ENCODE measurements around the gene TRIM60. TPM values are rescaled to one million over a fixed set of nuclear protein-coding genes. Genes with fewer than 3 reads are reported as not detected.
"Not testable (repeated sequence)": the region's sequence is repeated elsewhere in the genome, so short reads cannot be mapped to it uniquely, and the experiment has no call there.

Gene TRIM60
- total RNA-seq, 2 donors from 2014 or later, result not detected

DNA sequence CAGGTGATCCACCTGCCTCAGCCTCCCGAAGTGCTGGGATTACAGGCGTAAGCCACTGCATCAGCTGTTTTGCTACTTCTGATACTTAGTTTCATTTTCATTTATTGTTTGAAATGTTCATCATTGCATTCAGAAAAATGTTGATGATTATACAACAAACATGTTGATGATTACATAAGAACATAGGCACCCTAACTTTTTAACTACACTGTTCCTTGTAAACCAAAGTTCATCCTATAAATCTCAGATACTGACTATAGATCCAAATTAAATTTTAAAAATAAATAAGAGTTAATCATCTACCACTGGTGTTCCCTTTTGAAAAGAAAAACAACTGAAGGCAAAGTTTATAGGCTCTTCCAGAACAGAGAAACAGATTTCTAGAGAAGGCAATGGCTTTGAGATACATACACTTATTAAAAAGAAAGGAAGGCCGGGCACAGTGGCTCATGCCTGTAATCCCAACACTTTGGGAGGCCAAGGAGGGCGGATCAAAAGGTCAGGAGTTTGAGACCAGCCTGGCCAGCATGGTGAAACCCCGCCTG lies 45.3 kb downstream of the TRIM60 start:
- H3K4me1 Mint-ChIP-seq (ENCODE audit: low read depth in 2 of 2), result no peaks in the 10 kb centered on the region
- no peak overlapping the region for H3K27ac Mint-ChIP-seq
- ATAC-seq, result no peak
- no peak for DNase-seq (ENCODE audit: low spot score)
- no peak overlapping the region for H3K4me3 Mint-ChIP-seq
- H3K27me3 Mint-ChIP-seq, result no peaks in the 10 kb centered on the region
- H3K36me3 Mint-ChIP-seq, result no peaks in the 10 kb centered on the region
- H3K9me3 Mint-ChIP-seq, result no peaks in the 10 kb centered on the region

DNA sequence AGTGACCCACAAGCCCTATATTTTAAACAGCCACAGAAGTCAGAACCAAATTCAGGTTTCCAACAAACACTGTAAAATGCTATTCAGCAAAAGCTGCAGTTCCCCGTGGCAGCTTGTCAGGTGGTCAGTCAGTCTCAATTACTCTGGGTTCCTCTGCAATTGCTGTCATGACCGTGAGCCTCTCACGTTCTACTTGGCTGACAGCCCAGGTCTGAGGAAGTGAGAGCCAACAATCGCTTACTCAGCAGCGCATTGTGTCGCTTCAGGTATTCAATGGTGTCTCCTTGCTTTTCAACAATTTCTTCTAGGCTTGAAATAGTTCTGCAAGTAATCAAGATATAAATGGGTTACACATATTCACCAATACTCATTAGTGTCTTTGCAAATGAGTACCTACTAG lies 47.7 kb downstream of the TRIM60 start:
- H3K27ac Mint-ChIP-seq, result no peak overlapping the region

DNA sequence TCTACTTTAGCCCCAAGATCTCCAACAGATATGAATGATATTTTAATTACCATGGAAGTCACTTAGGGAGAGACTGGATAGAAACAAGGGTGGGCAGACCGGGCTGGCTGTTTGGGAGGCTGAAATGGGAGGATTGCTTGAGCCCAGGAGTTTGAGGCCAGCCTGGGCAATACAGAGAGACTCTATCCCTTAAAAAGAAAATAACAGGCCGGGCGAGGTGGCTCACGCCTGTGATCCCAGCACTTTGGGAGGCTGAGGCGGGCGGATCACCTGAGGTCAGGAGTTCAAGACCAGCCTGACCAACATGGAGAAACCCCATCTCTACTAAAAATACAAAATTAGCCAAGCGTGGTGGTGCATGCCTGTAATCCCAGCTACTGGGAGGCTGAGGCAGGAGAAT lies 53.0 kb downstream of the TRIM60 start:
- H3K36me3 Mint-ChIP-seq, result peaks cover 12% of the 10 kb centered on the region
- not testable (repeated sequence) for H3K4me1 Mint-ChIP-seq (ENCODE audit: low read depth in 2 of 2); ATAC-seq; H3K27me3 Mint-ChIP-seq; H3K27ac Mint-ChIP-seq; H3K9me3 Mint-ChIP-seq; DNase-seq (ENCODE audit: low spot score); H3K4me3 Mint-ChIP-seq

More for the DNA sequence above, 47.7 kb downstream of the TRIM60 start:
- Mint-ChIP-seq H3K27me3 (no peaks in the 10 kb centered on the region), H3K4me3 (no peak overlapping the region), H3K36me3 (no peaks in the 10 kb centered on the region), H3K4me1 (ENCODE audit: low read depth in 2 of 2) (no peaks in the 10 kb centered on the region), H3K9me3 (no peaks in the 10 kb centered on the region)
- no peak for DNase-seq (ENCODE audit: low spot score)
- no peak for ATAC-seq

DNA sequence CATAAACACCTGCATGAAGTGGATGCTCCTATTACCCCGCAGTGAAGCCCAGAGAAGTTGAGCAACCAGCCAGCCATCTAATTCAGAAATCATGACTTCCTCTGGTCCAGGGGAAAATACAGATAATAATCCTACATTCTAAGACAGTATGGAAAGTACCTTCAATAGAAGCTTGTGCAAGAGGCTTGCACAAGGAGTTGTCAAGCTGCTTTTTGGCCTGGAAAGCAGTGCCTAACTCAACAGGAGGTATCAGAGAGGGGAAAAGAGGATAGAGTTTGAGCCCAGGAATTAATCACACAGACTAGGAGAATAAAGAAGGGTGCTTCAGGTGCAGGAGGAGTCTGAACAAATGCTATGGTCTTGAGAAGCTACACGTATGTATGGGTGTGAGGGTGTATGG lies 54.1 kb downstream of the TRIM60 start:
- H3K27ac Mint-ChIP-seq, result no peak overlapping the region

DNA sequence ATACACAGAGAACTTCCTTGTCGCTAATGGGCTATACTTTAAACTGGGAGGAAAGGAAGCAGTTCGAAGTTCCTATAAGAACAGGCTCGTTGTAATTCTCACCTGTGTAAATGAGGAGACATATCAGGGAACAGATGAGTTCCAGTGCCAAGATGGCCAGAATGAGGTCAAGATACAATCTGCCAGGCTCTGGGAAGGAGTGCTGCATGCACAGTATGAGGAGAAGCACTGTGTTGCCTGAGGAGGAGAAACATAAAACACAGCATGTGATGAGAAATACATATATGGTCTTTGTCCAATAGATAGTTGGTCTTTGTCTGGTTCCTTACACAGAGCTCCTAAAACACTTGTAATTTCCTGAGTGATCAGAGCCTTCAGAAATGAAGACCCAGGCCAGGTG lies 56.6 kb downstream of the TRIM60 start:
- no peak for ATAC-seq

More for the DNA sequence above, 54.1 kb downstream of the TRIM60 start:
- Mint-ChIP-seq H3K9me3 (no peaks in the 10 kb centered on the region), H3K4me3 (no peak overlapping the region), H3K36me3 (peaks cover 12% of the 10 kb centered on the region), H3K27me3 (no peaks in the 10 kb centered on the region), H3K4me1 (ENCODE audit: low read depth in 2 of 2) (peaks cover 0 to 3% of the 10 kb centered on the region in 2 donors)
- no peak for DNase-seq (ENCODE audit: low spot score)
- ATAC-seq, result no peak

More for the DNA sequence above, 56.6 kb downstream of the TRIM60 start:
- Mint-ChIP-seq H3K27me3 (no peaks in the 10 kb centered on the region), H3K4me1 (ENCODE audit: low read depth in 2 of 2) (peaks cover 0 to 3% of the 10 kb centered on the region in 2 donors), H3K9me3 (no peaks in the 10 kb centered on the region), H3K27ac (no peak overlapping the region), H3K36me3 (peaks cover 12% of the 10 kb centered on the region), H3K4me3 (no peak overlapping the region)
- no peak for DNase-seq (ENCODE audit: low spot score)

Other genes with a start within 250 kb of the TRIM60 start
- gene APELA, start 154.8 kb upstream of the TRIM60 start, total RNA-seq, result not detected
- gene TRIM61, start 54.3 kb upstream of the TRIM60 start, total RNA-seq, result 1 to 10 TPM; 3.6 to 4.6 TPM
- gene TRIM75, start 21.9 kb downstream of the TRIM60 start, total RNA-seq, result not detected
- 10 to 100 TPM; 12.2 to 15.5 TPM for gene TMEM192, start 80.9 kb downstream of the TRIM60 start, total RNA-seq
- 10 to 100 TPM; 53.7 to 80.1 TPM for gene KLHL2, start 175.6 kb downstream of the TRIM60 start, total RNA-seq

Data from natural killer cell treated with Interleukin-12 subunit alpha and Interleukin-12 subunit beta and Interleukin-15 and Interleukin-18, amount 100 ng/mL, for 72 hours (primary cell).